AG10803 (cell line): ENCODE results near the gene CYB561D2.

ENCODE experiments used
- DNase-seq: peaks from one replicate; pipeline ENCODE4 v3.0.0; 2010; ENCODE audit warnings: low read depth
- H3K4me3 ChIP-seq: 2 replicates; pipeline ENCODE4 v1.5.1; 2011; ENCODE audit warnings: mild to moderate bottlenecking, low read length, control low read depth
- CTCF ChIP-seq: conservative IDR thresholded peaks from 2 replicates; pipeline ENCODE4 v1.5.1; 2011; ENCODE audit warnings: mild to moderate bottlenecking, low read length, control low read depth, inconsistent platforms

CYB561D2 gene

GRCh38 chr3:50353245-50354004 is 2.8 kb downstream of the CYB561D2 start:
- no peak for DNase-seq
- TF ChIP-seq CTCF = no peak
- no peak overlapping the region for H3K4me3 ChIP-seq

- DNase-seq = no peak
- TF ChIP-seq CTCF = no peak
- no peak overlapping the region for H3K4me3 ChIP-seq
Measured at GRCh38 chr3:50354186-50354764, 3.6 kb downstream of the CYB561D2 start.

DNA sequence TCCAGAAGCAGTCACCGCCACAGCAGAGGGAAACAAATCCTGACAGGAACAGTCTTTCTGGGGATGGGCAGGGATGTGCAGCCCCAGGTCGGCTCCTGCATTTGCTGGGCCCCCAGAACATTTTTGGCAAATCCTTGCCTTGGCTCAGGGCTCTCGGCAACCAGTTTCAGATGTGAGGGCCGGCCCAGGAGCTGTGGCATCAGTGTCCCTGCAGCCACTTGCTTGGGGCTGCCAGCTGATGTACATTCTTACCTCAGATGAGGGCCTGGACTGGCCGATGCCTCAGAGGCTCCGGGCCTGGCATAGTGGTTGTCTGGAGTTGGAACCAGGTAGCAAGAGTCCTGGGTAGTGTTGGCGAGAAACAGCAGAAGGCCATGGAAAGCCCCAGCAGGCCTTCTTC is 4.2 kb downstream of the CYB561D2 start:
- H3K4me3 ChIP-seq = no peak overlapping the region
- DNase-seq = no peak
- TF ChIP-seq CTCF = no peak

- TF ChIP-seq CTCF = no peak
- DNase-seq = no peak
- H3K4me3 ChIP-seq = peak overlapping the region; percentile 97
Measured at GRCh38 chr3:50355829-50356552, 5.3 kb downstream of the CYB561D2 start.

DNA sequence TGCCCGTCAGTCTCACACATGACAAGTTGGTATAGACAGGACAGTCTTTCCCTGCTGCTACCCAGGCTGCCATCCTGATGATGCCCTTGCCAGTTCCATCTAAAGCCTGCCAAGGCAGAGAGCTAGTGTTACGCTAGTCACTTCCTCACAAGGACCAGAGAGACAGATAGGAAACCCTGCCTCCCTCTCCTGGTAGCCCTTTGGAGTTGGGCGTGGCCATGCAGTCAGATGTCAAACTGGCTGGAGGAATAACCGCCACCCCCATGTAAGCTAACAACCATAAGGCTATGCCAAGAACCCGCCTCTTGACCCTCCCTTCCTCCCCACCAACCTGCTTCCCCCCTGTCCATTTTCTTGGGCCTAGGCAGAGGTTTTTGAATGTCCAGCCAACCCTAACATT is 5.9 kb downstream of the CYB561D2 start:
- peak; percentile 36 for DNase-seq
- peak overlapping the region; percentile 97 for H3K4me3 ChIP-seq
- TF ChIP-seq CTCF = no peak

GRCh38 chr3:50357481-50357880 is 6.8 kb downstream of the CYB561D2 start:
- TF ChIP-seq CTCF = no peak
- H3K4me3 ChIP-seq = peak overlapping the region; percentile 97
- no peak for DNase-seq
